SK-N-SH (cell line): ENCODE data around the gene COG3.

Source experiments
- MXI1 ChIP-seq: IDR thresholded peaks from 2 replicates; pipeline ENCODE4 v1.6.1; 2012; ENCODE audit warnings: mild to moderate bottlenecking, low read depth, low read length, improper control_type of control experiment
- REST ChIP-seq: IDR thresholded peaks from 2 replicates; pipeline ENCODE4 v1.6.1; 2012; ENCODE audit warnings: mild to moderate bottlenecking, low read depth, low read length, moderate library complexity

GRCh38 chr13:45474584-45475454 lies 10.1 kb downstream of the COG3 start:
- no peak for TF ChIP-seq REST
- TF ChIP-seq MXI1: no peak
